GM21526 (cell line): Measurements from ENCODE around the gene OR52B4.
"Not testable (repeated sequence)": the region's sequence is repeated elsewhere in the genome, so short reads cannot be mapped to it uniquely, and the experiment has no call there.

Experiments
- ATAC-seq: cut with Tn5 transposase; IDR thresholded peaks from one replicate; pipeline ENCODE4 v1.9.1; 2021; ENCODE audit warnings: moderate library complexity; ENCODE audit not compliant: unreplicated experiment, low FRiP score

The OR52B4 gene

GRCh38 chr11:4368286-4368685, at the start of gene OR52B4:
Gene OR52B4, minus strand, starts transcription at chr11:4368386. Its CDS starts 91 bp downstream, at chr11:4368295.
- no peak for ATAC-seq

- no peak for ATAC-seq
These were observed 48.6 kb upstream of the OR52B4 start for GRCh38 chr11:4416816-4417215.

- ATAC-seq, result no peak
These were observed 48.1 kb upstream of the OR52B4 start for GRCh38 chr11:4416306-4416705.

- ATAC-seq, result not testable (repeated sequence)
These were observed 38.0 kb upstream of the OR52B4 start for GRCh38 chr11:4406206-4406605.

DNA sequence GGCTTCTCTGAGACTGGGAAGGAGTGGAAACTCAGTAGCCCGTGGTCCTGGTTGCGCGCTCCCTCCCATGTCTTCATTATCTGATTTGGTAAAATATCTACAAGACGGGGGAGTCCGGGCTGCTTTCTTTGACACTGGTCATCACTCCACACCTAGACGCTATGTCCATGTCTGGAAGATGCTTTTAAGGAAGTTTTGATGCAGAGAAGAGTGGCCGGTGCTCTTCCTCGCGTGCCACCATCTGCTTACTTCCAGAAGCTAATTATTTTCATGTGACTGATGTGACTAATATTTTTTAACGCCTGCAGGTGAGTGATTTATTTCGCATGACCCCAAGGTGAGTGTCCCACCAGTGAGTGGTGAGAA, 25.7 kb upstream of the OR52B4 start:
- ATAC-seq, result peak; percentile 12

GRCh38 chr11:4393209-4393857, 25.1 kb upstream of the OR52B4 start, which contains the start of gene TRIM21:
Gene TRIM21, minus strand, starts transcription at chr11:4393702. Its CDS starts 3,293 bp downstream, at chr11:4390409.
- peak; percentile 100 for ATAC-seq

- no peak for ATAC-seq
These were observed 20.0 kb upstream of the OR52B4 start for GRCh38 chr11:4388221-4388620.

DNA sequence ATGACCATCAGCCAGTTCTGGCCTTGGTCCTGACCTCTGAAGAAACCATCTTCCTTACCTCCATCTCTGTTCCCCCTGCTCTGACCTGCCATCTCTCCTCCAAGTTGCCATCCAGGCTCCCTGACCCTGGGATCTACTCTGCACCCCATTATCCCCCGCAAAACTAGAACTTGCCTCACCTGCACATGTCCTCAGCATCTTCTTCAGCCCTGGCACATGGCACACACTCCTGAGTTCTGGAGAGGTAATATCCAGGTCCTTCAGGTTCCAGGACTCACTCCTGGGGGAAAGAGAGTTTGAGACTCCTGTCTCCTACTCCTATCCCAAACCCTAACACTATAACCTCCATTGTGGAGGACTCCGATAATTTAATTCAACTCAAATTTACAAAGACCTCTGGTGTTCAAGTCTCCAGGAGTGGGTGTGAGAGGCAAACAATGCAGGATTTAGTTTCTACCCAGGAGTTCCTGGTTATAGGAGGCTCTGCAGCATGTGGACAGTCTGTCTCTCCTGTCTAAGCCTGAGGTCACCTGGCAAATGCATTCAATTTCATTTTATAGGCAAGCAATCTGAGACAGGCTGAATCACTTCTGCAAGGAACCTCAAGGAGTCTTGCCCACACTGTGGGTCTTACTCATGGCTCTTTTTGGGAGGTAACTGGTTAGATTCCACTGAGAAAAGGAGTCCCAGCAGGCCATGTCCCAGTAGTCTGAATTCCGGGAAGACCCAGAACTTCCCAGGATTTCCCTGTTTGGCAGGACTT, 18.0 kb upstream of the OR52B4 start:
- ATAC-seq, result no peak

DNA sequence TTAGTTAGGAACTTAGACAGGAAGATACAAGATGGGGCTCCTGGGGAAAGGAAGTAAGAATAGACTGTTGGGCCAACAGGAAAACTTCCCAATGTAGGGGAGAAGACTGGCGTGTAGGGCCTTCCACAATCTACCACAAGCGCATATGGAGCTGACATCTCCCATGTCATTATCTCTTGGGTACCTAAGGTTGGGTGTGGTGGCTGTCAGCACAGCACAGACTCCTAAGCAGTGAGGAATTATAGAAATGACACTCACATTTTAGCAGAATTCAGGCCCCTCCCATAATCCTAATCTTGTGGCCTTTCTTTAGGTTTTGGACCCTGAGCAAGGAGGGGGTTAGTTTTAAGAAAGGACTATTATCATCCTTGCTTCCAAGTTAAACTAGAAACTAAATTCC, 13.7 kb upstream of the OR52B4 start:
- ATAC-seq, result no peak

DNA sequence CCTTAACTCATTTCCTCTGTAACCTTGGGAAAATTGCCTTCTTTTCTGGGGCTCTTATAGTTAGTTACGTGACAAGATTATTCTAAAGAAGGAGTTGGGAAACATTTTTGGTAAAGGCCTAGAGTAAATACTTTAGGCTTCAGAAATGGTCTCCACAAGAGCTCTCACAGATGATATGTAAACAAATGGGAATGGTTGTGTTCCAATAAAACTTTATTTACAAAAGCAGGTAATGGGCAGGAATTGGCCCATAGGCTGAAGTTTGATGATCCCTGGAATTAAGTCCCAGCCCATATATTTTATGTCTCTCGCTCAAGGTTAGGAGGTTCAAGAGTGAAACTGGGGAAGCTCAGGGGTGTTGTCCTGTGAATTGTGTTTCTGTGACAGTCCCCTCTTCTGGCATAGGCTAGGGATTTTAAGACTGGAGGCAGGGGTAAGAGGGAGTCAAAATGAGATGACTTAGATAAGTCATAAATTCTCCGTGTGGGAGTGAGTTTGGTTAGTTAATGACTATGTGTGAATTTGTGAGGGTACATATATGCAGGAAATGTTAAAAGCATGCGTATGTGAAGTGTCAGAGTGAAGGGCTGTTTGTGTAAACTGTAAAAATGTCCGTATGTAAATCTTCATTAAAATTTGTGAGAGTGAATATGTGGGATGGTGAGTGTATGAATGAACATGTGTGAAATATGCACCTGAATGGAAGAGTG, 7.4 kb upstream of the OR52B4 start:
- no peak for ATAC-seq

DNA sequence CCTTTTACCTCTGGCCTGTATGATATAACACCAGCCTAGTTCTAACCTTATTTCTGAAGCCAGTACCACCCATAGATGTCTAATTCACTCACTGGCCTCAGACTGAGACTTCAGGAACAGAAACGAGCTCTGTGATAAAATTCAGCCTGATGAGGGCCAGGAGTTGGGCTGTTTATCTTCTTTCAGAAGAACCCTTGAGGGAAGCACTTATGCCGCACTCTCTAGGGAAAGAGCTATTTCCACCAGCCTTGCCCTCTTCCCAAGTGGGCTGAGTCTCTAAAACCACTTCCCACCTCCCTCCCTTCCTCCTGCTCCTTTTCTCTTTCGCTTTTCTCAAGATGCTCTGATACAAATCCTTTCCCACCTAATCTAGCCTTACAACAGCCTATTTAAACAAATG, 2.0 kb upstream of the OR52B4 start:
- ATAC-seq, result no peak

DNA sequence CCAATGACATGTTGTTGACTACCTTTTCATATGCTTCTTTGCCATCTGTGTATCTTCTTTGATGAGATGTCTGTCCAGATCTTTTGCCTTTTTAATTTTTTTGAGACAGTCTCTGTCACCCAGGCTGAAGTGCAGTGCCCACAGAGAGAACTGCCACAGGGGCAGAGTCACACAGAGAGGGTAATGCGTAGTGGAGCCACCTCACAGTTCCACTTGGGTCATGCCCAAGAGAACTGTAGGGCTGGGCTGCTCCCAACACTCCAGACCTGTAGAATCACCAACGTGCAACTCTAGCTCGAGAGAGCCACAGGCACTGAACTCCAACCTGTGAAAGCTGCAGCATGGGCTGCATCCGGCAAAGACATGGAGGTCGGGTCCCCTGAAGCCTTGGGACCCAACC, 20.0 kb downstream of the OR52B4 start:
- not testable (repeated sequence) for ATAC-seq

DNA sequence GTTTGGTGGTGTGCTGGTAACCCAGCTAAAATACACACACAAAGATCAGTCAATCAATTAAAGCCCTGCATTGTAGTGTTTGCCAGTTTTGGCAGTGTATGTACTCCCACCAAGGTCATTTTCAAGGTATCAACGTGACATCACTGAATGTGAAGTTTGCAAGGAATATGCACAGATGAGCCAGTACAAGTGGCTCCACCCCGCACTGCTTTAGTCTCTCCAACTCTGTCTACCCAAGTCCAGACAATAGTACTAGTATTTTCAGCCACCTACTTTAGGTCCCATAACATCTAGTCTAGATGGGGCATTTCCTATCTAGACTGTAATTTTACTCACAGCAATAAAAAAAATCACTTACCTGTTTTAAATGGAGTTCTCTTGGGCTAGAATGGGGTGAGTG, 22.8 kb downstream of the OR52B4 start:
- not testable (repeated sequence) for ATAC-seq

DNA sequence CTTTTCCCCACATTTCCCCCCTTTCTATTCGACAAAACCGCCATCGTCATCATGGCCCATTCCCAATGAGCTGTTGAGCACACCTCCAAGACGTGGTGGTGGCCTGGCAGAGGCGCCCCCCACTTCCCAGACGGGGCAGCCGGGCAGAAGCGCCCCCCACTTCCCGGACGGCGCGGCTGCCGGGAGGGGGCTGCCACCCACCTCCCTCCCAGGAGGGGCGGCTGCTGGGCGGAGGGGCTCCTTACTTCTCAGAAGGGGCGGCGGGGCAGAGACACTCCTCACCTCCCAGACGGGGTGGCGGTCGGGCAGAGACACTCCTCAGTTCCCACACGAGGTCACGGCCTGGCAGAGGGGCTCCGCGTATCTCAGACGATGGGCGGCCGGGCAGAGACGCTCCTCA, 33.8 kb downstream of the OR52B4 start:
- not testable (repeated sequence) for ATAC-seq
